OCI-LY1 (cell line): Measurements from ENCODE around the gene SLC43A3.

Source experiments
- CTCF ChIP-seq: fragments of 200-600 bp; sonication (generic), shearing (Covaris generic); IDR thresholded peaks from 2 replicates; pipeline ENCODE4 v1.5.1; 2017; ENCODE audit warnings: mild to moderate bottlenecking, antibody characterized with exemption, low read length, moderate library complexity, mixed read lengths
- EZH2 ChIP-seq: fragments of 200-600 bp; sonication (generic), shearing (Covaris generic); IDR thresholded peaks from 2 replicates; pipeline ENCODE4 v1.8.0; 2017; ENCODE audit warnings: borderline replicate concordance, mixed run types, mild to moderate bottlenecking, antibody characterized with exemption, low read length, moderate library complexity, mixed read lengths

GRCh38 chr11:57397394-57397990, 29.4 kb downstream of the SLC43A3 start:
- no peak for TF ChIP-seq CTCF
- no peak for TF ChIP-seq EZH2
